NOMO-1 treated with dmso at 0.1 percent for 144 hours (cell line): ENCODE measurements around the gene DNM1.

Source experiments
- DNase-seq: peaks from one replicate; lab custom pipeline; 2025; ENCODE audit not compliant: unreplicated experiment; lab: John Stamatoyannopoulos, UW

DNM1 gene

DNA sequence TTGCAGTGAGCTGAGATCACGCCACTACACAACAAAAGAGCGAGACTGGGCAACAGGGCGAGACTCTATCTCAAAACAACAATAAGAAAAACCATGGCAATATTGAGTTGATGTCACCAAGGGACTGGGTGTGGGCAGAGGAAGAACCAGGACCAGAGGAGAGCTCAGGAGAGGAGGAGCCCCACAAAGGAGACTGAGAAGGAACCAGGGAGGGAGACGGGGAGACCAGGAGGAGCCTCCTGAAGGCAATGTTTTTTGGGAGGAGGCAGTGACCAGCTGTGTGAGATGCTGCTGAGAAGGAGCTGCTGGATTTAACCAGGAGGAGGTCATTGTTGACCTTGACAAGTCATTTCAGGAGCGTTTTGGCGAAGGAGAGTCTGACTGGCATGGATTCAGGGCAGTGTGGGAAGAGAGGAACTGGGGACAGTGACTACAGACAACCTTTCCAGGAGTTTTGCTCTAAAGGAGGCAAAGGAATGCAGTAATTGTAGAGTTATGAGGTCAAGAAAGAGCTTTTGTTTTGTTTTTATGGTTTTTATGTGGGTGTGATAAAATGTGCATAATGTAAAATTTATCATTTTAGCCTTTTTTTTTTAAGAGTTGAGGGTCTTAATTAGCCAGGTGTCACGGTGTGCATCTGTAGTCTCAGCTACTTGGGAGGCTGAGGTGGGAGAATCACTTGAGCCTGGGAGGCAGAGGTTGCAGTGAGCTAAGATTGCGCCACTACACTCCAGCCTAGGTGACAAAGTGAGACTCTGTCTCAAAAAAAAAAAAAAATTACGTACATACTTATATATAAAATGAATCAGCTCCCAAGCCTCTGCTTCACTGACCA is 101.2 kb downstream of the DNM1 start:
- DNase-seq, result no peak
